NCI-H446 (cell line): Measurements from ENCODE around the gene C10orf143.
A peak's percentile ranks its signal among the peaks of the same experiment; 100 is the strongest.
"Not testable (repeated sequence)": the region's sequence is repeated elsewhere in the genome, so short reads cannot be mapped to it uniquely, and the experiment has no call there.

Experiments used
- DNase-seq, 2 experiments: peaks; one replicate each; lab custom pipeline; 2025; lab: John Stamatoyannopoulos, UW

The C10orf143 gene

DNA sequence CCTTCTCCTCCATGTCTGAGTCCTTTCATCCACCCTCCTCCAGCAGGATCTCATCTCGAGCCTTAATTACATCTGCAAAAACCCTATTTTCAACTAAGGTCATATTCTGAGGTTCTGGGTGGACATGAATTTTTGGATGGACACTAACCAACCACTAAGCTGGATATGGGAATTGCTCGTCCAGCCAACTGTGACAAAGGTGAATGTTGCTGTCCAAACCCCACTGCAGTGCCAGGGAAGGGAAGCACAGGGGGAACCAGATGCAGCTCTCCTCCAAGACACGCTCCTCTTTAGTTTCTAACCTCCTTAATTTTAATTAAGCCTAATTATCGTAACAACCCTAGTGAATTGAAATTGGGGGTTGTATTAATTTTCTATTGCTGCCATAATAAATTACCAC lies 81.4 kb downstream of the C10orf143 start:
- DNase-seq, result no peak

DNA sequence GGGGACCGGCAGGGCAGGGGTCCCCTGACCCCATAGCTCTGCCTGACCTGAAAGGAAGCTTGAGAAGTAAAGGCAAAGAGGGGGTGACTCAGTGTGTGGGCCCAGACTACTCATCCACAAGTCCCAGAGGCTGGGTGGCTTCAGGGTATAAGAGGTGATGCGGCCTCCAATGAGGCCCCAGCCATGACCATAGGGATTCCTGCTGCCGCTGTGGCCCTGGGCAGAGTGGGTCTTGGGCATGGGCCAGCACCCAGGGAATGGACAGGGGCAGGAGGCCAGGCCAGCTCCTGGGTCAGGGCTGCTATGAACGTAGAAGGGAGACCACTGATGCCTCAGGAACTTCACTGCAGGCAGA lies 82.2 kb downstream of the C10orf143 start:
- no peak for DNase-seq

DNA sequence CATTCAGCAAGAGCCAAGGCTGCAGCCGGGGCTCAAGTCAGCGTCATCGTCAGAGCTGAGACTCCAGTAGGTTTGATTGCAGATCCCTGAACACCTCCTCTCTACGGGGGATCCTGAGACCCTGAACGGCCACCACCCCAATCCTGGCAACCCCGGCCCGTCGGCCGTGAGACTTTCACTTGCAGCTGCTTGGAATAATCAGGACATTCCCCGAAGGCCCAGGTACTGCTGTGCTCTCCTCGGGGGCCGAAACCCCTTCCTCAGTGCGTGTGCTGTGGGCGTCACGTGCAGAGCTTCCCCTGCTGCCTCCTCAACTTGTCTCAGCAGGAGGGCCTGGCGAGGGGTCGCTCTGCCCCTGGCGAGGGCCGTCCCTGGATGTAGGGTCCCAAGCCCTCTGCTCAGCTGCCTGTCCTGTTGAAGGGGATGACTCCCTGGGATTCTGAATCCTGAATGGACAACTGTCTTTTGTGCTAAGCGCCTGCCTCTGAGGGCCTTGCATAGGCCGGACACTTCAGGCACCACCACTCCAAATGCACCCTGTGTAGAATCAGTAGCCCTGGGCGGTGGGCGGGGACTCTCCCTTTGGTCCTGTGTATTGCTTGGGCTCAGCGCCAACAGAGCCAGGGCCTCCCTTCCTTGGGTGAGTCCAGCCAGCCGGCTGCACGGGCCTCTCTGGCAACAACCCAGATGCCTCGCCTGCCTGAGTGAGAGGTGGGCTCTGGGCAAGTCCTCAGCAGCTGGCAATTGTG lies 82.7 kb downstream of the C10orf143 start:
- DNase-seq, result peak in 1 of 2 experiments; percentile 3

DNA sequence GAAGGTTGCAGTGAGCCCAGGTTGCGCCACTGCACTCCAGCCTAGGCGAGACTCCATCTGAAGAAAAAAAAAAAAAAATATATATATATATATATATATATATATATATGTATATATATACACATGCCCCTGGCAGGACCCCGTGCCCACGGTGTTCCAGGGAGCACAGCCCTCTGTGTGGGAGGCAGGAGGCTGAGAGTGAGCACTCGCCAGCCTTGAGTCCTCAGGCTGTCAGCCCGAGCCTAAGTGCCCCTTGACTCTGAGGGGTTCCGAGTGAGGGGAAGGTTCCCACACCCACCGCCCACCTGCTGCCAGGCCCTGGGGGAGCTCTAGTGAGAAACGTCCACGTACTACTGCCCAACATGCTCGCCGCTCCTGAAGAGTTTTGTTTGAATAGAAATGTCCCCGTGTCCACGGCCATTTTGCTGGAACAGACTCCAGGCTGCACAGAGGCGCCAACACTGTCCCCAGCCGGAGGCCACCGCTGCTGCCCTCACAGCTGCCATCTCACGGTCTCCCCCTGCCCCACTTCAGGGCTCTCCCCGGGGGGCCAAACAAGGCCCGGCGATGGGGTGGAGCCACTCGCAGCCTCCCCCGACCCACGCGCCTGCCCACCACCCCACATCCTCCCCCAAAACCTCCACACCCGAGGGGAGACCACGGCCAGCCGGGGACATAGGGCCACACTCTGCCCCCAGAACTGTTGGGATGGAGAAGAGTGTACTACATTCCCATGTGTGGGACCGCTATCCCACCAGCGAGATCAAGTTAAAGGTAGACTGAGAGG lies 83.8 kb downstream of the C10orf143 start:
- DNase-seq, result no peak

DNA sequence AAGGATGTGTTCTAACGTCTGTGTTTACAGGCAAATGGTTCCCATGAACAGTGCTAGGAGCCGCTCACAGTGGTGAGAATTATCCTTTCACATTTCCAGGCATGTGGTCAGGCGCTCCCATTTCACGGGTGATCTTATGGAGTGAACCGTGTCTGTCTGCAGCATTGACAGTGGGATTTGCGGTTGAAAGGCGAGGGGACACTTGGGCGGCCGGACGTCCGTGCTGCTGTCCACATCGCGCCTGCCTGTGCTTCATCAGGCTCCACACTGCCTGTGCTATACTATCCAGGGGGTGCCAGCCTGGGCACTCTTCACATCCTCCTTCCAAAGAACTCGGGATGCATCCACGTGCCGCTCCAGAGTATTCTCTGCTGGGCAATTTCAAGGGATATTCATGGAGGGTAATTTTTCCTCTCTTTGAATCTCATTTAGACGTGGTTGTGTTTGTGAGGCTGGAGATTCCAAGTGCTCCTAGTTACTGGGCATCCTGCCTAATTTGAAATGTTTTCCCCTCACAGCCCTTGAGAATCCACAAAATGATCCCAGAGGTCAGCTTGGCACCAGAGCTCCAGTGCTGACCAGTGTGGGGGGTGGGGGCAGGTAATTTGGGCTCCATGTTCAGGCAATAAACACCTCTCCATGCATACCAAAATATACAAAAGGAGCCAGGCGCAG lies 84.7 kb downstream of the C10orf143 start:
- no peak for DNase-seq

DNA sequence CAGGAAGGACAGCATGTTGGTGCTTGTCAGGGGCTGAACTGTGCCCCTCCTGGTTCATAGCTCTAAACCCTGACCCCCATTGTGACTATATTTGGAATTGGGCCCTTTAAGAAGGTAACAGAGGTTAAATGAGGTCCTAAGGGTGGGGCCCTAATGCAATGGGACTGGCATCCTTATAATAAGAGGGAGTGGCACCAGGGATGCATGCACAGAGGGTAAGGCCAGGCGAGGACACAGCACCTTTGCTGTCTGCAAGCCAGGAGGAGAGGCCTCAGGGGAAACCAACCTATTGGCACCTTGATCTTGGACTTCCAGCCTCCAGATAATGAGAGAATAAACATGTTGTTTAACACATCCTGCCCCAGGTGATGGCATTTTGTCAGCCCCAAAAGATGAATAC lies 85.3 kb downstream of the C10orf143 start:
- DNase-seq, result no peak

DNA sequence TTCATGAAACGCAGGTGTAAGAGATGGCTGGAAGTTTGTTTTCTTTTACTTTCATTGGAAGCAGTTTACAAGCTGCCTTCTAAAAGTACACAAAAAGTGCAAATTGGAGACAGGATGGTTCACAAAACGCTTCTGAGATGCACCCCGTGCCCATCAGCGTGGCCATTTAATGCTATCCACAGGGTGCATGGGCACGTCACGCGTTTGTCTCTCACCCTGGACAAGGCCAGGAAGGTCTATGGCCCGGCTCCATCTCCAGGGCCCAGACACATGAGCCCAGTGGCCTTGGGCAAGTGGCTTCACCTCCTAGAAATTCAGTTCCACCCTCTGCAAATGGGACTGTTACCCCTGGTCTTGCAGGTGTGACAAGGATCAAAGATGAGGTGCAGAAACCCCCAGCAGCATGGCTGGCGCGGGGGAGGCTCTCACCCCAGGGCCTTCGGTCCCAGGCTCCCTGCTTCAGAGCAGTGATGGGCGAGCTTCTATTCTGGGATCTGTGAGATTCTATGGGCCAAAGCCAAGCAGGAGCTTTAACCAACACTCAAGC lies 85.8 kb downstream of the C10orf143 start:
- no peak for DNase-seq

DNA sequence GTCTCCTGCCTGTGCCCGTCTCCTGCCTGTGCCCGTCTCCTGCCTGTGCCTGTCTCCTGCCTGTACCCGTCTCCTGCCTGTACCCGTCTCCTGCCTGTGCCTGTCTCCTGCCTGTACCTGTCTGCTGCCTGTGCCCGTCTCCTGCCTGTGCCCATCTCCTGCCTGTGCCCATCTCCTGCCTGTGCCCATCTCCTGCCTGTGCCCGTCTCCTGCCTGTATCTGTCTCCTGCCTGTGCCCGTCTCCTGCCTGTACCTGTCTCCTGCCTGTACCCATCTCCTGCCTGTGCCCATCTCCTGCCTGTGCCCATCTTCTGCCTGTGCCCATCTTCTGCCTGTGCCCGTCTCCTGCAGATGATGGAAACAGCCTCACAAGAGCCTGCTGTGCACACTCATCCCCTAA lies 86.3 kb downstream of the C10orf143 start:
- DNase-seq, result not testable (repeated sequence)

DNA sequence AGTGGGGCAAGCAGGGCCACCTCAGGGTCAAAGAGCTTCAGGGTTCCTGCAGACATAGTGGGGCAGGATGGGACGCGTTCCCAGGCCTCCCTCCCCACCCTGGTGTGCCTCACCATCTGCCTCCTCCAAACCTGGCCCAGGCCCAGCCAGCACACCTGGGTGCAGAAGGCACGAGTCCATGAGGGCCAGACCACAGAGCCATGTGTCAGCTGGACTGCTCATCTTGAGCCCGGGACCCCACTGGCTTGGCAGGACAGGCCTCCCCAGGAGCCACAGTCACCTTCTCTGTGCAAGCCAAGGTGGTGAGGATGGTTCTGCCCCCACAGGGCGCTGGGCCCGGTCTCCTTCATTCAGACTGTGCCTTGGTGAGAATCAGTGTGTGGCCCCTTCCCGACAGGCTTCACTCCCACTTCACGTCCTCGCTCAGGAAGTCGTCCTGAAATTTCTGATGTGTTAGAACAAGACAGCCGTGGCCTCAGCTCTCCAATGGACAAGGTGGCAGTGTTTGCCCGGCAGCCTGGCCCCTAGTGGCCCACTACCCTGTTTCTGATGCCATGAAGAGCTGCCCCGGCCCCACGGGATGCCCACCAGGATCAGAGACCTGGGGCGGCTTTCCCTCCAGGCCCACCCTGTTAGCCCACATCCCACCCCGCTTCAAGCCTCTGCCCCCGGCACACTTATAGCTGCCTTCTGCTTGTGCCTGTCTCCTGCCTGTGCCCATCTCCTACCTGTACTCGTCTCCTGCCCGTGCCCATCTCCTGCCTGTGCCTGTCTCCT lies 87.0 kb downstream of the C10orf143 start:
- no peak for DNase-seq

DNA sequence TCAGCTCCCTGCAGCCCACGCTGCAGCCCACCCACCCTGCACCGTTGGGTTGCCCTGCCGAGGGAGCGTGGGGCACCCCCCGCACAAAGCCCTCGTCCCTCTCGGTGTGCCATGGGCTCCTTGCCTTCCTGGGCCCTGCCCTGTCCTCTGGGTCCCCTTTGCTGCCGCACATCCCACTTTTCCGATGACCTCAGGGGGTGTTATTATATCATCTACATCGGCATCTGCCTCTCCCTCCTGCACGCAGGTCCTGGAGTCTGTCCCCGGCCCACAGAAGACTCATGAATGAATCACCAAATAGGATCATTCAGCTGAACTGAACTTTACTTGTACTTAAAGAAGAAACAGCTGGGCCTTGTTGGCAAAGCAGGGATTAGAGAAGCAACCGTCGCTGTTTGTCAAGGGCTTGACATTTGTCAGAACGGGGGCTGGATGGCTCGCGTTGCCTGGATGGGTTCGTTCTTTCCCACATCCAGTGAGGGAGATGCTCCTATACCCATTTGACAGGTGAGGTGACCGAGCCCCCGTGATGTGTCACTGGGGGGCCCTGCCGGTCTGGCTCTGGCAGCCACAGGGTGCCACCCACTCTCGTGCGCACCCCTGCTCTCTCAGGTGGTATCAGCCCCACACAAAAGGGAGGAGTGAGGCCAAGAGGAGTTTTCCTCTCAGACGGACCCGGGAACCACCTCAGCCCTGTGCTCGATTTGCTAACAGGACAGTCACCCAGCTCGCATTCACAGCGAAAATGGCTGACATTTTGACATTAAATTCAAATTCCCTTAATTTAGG lies 87.9 kb downstream of the C10orf143 start:
- no peak for DNase-seq

DNA sequence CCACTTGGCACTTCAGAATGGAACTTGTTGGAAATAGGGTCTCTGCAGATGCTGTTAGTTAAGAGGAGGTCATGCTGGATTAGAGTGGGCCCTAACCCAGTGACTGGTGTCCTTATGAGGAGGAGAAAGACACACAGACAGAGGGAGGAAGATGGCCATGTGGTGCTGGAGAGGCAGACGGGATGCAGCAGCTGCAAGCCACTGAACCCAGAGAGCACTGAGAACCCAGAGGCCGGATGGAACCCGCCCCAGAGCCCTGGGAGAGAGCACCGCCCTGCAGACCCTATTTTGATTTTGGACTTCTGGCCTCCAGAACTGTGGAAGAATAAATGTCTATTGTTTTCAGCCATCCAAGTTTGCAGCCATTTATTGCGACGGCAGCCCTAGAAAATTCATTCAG lies 88.5 kb downstream of the C10orf143 start:
- DNase-seq, result no peak

DNA sequence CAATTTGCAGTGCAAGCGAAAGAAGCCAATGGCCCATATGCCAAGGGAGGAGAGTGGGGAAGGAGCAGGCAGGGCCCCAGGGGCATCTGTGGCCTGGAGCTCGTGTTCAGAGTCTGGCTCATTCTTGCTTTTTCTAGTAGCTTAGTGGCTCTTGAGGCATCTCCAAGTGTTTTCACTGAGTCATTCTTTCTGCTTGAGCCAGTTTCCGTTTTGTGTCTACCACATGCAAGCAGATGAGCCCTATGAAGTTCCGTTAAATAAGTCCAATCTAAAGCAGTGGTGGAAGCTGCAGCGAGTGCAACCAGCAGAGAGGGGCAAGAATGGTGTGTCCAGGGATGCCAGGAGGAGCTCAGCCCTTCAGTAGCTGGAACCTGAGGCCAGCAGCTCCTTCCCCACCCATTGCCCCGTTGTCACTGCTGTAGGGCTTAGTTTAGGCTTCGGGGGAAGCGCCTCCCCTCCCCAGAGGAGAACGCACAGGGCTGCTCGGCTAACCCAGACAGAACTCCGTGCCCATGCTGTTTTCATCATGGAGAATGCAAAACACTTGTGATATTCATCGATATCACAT lies 89.2 kb downstream of the C10orf143 start:
- peak in 1 of 2 experiments; percentile 18 for DNase-seq

DNA sequence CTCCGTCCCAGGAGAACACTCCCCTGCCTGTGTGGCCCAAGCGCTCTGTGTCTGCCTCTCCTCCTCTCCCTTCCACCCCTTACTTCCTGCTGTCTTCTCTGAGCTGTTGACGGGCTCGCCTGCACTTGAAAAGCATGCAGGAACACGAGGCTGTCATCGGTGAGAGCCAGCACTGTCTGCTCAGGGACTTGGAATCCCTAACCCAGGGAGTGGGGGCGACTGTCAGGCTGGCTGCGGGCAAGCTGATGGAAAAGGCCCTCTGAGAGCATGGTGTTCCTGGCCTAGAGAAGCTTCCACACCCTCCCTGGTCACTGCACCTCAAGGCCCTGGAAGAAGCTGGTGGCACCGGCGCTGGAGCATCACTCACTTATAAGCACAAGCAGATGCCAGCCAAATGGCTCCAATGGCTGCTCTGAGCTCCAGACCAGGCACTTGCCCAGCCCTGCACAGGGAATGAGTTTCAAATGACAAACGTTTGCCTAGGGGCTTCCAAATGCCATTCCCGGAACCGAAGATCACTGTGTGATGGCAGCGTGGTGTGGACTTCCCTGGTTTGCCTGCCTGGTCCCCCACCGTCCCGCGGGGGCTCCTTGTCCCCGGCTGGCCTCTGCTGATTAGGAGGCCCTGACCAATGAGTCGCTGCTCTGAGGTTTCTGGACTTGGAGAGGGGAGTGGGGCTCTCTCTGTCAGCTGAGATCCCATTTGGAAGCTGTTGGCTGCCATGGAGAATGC lies 89.8 kb downstream of the C10orf143 start:
- no peak for DNase-seq

DNA sequence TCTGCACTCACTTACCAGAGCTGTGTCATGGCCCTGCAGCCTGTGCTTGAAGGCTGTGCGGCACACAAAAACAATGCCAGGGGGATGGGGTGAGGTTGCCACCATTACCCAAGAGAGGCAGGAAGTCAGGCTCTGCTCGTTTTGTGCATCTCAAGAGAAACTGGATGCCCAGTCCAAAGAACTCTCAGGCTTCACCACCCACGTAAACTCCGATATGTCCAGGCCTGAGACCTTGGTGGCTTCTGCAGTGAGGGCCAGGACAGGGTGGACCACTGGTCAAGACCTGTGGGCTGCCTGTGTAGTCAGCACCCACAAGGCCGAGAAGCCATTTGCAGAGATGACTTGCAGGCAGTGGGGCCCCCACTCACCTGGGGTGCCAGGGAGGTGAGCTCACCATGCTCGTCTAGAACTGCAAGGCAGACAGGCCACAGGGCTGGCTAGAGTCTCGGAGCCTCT lies 91.9 kb downstream of the C10orf143 start:
- no peak for DNase-seq

DNA sequence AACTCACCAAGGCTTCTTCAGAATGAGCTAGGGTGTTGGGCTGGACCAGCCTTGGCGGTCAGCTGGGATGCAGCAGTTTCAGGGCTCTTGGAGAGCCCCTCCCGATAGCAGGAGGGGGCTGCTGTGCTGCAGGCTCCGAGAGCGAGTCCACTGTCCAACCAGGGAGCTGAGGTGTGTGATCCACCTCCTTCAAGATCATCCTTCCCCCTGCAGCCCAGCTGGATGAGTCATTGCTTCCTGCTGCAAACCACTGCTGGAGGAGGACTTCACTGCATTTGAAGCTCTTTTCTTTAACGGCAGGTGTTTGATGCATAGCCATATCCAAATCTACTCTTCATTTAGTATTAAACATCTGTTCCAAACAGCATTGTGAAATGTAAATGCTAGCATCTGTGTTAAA lies 92.4 kb downstream of the C10orf143 start:
- no peak for DNase-seq

DNA sequence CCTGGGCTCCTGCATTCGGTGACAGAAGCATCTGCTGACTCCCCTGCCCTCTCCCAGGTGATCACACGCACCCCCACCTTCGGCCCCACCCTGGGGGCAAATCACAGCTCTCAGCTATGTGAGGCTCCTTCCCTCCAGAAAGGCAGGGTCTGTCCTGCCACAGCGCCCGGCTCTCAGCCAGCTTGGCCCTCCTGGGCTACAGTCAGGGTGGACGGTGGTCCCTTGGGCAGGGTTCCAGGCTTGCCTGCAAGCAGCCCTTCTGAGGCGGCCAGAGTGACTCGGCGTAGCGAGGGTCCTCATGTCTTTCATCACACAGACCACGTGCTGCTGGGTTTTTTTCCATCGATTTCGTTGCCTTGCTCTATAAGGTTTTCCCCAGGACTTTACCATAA lies 93.0 kb downstream of the C10orf143 start:
- DNase-seq, result no peak

DNA sequence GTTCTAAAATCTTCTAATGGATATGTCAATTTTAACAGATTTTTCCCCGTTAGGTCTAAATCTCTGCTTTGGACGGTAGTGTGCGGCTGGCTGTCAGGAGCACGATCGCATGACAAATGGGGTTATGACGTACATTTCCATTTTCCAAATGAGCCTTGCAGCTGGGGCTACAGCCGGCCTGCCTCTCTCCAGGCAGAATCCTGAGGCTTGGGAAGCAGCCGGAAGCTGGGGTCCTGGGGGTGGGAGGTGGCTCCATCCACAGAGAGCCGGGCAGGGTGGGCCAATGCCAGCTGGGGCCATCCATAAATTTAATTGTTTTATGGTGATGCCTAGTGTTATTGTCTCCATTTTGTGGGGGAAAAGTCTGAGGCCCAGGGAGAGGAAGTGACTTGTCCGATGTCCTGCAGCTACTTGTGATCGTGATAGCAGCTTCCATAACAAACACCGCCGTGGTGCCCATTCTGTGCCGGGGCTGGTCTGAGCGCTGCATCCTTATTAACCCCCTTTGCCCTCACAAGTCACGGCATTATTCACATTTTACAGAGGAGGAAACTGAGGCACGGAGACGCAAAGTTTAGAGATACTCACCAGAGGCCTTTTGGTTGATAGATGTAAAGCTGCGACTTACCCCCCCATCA lies 93.5 kb downstream of the C10orf143 start:
- DNase-seq, result no peak

DNA sequence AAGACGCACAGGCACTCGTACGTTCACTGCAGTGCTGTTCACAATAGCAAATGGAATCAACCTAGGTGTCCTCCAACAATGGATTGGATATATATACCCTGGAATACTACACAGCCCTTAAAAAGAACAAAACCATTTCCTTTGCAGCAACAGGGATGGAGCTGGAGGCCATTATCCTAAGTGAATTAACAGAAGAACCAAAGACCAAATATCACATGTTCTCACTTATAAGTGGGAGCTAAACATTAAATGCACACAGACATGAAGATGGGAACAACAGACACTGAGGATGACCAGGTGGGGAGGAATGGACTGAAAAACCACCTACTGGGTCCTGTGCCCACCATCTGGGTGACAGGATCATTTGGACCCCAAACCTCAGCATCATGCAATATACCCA lies 94.5 kb downstream of the C10orf143 start:
- no peak for DNase-seq

DNA sequence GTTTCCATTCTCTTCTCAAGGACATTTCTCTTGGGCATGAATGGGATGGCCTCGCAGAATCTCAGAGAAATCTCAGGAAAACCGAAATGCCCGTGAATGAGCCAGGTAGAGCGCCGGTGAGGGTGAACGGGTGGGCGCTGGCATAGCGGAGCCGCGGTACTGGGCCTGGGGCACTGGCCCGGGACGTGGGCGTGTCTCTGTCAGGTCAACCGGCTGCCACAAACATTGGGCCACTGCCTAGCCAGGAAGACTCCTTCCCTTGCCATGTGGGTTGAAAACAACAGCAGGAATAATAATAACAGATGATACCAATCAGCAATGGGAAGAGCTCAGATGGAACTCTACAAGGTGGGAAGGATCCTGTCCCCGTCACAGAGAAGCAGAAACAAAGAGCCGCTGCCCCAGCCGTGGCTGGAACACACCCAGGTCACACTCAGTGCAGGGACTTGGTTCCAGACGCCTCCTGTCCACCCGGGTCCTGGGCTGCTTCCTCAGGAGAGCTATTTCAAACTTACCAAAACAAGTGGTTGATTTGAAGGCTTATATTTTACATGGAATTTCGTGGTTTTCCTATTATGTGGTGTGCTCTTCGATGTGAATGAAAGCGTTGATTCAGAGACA lies 95.4 kb downstream of the C10orf143 start:
- DNase-seq, result no peak
